Cortex of kidney (tissue), 1 donor: ENCODE results near the gene UVSSA.
"Not testable (repeated sequence)": the region's sequence is repeated elsewhere in the genome, so short reads cannot be mapped to it uniquely, and the experiment has no call there.

Experiments
- DNase-seq: peaks from one replicate; lab custom pipeline; 2025; lab: John Stamatoyannopoulos, UW

UVSSA gene

GRCh38 chr4:1331591-1332353 is 15.2 kb upstream of the UVSSA start:
- no peak for DNase-seq

- no peak for DNase-seq
These were observed 14.3 kb upstream of the UVSSA start for GRCh38 chr4:1332686-1333085.

DNA sequence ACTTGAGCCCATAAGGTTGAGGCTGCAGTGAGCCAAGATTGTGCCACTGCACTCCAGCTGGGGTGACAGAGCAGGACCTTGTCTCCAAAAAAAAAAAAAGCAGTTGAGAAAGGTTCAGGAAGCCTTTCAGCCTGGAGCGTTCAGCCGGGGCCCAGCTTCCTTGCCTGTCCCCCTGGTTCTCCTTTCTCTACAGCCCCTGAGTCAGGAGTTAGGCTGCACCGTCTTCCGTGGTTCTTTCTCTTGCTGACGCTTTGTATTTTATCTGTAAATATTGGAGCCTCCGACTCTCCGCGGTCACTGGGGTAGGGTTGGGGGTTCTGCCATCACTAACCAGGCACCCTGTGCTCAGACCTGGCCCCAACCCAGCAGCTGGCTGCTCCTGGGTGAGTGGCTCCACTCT is 13.8 kb upstream of the UVSSA start:
- DNase-seq: no peak

- not testable (repeated sequence) for DNase-seq
These were observed 13.0 kb upstream of the UVSSA start for GRCh38 chr4:1333851-1334578.

DNA sequence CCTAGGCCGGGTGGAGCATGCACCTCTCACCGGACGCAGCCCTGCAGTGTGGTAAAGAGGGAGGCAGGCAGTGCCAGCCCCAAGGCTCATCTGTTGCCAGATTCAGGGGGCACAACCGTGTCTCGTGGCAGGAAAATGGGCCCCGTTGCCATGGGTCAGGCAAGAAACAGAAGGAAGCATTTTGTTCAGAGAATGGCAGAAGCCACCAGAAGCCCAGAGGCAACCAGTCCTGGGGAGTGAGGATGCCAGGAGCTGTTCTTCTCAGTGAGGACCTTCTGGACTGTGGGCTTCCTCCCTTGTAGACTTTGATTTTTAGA is 12.5 kb upstream of the UVSSA start:
- no peak for DNase-seq

GRCh38 chr4:1335193-1335883 is 11.7 kb upstream of the UVSSA start:
- DNase-seq: not testable (repeated sequence)

GRCh38 chr4:1336088-1336491 is 10.9 kb upstream of the UVSSA start:
- DNase-seq: no peak

GRCh38 chr4:1337376-1337831 is 9.6 kb upstream of the UVSSA start:
- no peak for DNase-seq

DNA sequence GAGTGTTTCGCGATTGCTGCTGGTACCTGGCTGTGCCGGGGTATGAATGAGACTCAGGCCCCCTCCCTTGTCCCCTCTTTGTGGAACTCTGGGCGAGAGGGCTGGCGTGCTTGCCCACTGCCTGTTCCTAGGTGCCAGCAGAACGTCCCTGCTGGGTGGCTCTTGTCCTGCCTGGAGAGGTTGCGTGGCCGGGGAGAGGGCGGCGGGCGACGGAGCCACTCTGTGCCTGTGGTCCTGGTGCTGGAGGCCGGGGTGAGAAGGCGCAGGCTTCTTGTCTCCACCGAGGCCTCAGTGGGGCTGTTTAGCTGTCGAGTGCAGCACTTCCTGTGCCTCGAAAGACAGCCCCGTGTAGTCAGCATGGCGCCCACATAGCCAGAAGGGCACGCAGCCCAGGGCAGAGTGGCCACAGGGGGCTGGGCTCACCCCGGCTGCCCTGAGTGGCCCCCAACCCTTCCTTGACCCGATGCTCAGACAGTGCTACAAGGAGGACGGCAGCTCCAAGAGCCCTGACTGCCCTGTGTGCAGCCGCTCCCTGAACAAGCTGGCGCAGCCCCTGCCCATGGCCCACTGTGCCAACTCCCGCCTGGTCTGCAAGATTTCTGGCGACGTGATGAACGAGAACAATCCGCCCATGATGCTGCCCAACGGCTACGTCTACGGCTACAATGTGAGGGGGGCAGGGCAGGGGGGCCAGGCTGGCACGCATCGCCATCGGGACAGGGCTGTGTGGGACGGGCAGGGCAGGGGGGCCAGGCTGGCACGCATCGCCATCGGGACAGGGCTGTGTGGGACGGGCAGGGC is 8.9 kb upstream of the UVSSA start:
- DNase-seq: no peak

DNA sequence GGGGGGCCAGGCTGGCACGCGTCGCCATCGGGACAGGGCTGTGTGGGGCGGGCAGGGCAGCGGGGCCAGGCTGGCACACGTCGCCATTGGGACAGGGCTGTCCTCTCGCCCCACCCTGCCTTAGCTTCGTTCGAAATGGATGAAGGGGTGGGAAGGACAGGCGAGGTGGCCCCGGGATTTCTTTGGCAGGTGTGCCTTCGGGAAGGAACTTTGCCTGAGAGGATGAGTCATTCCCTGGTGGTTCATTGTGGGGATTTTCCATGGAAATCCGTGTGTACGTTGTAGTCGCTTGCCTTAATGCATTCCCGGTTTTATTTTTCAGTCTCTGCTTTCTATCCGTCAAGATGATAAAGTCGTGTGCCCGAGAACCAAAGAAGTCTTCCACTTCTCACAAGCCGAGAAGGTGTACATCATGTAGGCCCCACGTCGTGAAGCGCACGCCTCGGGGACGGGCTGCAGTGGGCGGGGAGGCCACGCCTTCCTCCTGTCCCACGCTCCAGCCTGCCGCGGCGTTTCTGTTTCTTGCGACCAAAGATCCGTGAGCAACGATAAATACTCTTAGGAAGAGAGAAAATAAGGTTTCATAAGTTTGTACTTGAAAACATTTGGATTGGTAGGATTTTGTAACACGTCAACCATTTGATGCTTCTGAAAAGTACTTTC is 8.1 kb upstream of the UVSSA start:
- DNase-seq: no peak

GRCh38 chr4:1339489-1339888 is 7.5 kb upstream of the UVSSA start:
- DNase-seq: no peak

DNA sequence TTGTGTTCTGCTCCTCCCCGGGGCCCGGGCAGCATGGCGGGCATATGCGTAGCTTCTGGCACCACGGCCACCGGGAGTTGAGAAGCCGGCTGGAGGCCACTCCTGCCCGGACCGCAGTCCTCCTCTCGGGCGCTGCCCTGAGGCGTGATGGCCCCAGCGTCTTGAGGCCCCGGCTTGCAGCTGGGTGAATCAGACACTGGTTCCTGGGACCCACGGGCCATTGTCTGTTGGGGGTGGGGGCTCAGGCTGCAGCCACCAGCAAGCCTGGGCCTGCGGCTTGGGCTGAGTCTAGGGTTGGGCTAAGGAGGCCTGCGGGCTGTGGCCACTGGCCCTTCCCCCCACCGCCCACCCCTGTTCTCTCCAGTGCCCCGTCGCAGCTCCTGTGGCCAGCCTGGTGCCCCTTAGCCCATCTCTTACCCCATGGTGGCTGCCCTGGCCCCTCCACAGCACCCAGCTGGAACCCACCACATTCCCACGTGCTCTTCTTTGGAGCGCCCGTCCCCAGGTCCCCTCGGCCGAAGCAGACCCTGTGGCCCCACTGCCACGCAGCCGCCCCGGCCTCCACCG is 6.7 kb upstream of the UVSSA start:
- no peak for DNase-seq

GRCh38 chr4:1340861-1341260 is 6.1 kb upstream of the UVSSA start:
- no peak for DNase-seq

DNA sequence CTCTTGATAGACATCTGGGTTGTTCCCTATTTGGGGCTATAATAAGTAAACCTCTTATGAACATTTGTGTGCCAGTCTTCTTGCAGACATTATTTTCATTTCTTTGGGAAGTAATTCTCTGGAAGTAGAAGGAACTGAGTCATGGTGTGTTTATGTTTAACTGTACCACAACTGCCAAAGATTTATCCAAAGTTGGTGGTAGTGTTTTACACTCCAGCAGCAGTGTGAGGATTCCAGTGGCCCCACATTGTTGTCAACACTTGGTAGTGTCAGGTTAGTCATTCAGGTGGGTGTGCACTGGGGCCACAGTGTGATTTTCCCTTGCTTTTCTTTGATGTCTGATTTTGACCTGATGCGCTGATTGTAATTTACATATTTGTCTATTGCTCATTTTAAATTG is 5.0 kb upstream of the UVSSA start:
- DNase-seq: no peak

DNA sequence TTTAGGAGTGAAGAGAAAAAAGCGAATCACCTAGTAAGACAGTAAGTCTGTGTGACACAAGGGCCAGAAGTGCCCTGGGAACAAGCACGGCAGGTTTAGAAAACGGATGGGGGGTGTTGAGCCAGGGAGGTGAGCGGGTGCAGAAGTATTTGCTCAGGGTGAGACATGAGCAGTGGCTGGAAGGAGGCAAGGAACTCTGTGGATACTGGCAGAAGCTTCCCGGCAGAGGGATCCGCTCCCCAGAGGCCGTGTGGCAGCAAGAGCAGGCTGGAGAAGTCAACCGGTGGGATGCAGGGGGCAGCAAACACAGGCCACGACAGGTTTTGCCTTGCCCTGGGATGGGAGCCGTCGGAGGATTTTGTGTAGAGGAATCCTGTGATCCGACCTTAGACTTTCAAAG is 2.3 kb upstream of the UVSSA start:
- no peak for DNase-seq

DNA sequence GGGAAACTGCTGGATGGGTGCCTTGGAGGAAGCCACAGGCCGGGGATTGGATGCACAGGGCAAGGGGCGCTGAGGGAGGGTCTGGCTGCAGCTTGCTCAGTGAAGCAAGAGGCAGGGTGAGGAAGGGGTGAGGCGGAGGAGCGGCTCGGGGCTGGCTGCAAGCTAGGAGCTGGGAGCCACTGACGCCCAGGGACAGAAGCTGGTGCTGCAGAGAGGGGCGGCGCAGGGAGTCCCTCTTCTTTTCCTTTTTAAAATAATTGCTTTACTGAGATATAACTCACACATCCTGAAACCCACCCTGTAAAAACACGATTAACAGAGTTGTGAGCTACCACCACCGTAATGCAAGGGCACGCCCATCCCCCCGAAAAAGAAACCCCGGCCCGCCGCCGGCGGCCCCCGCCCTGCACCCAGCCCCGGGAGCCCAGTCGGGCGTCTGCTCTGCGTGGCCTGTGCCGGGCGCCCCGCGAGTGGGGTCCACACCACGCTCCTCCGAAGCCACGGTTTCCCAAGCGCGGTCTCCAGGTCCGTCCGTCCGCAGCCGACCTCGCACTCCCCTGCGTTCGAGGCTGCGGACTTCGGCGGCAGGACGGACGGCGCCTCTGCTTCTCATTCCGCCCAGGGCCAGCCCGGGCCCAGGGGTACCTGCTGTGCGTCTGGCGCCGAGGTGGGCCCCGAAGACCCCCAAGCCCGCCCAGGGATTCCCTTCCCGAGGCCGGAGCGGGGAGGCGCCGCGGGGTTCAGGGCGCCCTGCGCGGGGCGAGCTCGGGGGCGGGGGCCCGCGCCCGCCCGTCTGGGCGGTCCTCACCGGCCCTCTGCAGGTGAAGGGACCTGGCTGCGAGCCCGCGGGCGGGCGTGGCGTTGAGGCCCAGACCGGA is 866 bp upstream of the UVSSA start:
- DNase-seq: no peak

GRCh38 chr4:1347410-1347864 is 429 bp downstream of the UVSSA start:
- DNase-seq: no peak

GRCh38 chr4:1348014-1348513 is 1.1 kb downstream of the UVSSA start:
- no peak for DNase-seq

DNA sequence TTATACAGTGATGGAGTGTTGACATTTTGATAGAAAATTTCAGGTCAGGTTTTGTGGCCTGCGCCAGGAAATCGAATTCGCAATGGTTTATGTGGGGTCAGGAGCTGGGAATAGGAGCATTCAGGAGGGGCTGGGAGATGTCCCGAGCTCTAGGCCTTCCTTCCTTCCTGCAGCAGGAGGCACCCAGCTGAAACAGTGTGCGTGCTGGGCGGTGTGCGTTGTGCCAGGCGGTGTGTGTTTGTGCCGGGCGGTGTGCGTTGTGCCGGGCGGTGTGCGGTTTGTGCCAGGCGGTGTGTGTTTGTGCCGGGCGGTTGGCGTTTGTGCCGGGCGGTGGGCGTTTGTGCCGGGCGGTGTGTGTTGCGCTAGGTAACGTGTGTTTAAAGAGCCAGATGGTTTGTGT is 1.7 kb downstream of the UVSSA start:
- DNase-seq: no peak
